Measurements from ENCODE around the gene VSTM2B. TPM values are rescaled to one million over a fixed set of nuclear protein-coding genes. Genes with fewer than 3 reads are reported as not detected.

The VSTM2B gene
- total RNA-seq, 1 experiment from 2014 or later = not detected

GRCh38 chr19:29499261-29499920 is 26.4 kb upstream of the VSTM2B start:
- DNase-seq (ENCODE audit: low read depth, low spot score) = no peak
- no TSS peak for BruUV-seq (replicated peaks)
- intact Hi-C loops (cut with micrococcal nuclease; ENCODE audit: unreplicated experiment) = no loop called here
- ATAC-seq = no peak
- H3K36me3 ChIP-seq (ENCODE audit: control insufficient read depth, insufficient read depth, low read length) = no peaks in the 10 kb centered on the region
- H3K27me3 ChIP-seq (ENCODE audit: control insufficient read depth, insufficient read depth, low read length) = peaks cover 5% of the 10 kb centered on the region; the same call in 1 of the 2 replicates
- TF ChIP-seq CTCF (IDR thresholded peaks at IDR 0.05) (no peak), REST (IDR thresholded peaks at IDR 0.05; ENCODE audit: insufficient read depth in 1 of 2, low read depth in 2 of 2, low read length in 1 of 2) (no peak), SIN3A (IDR thresholded peaks at IDR 0.05; ENCODE audit: borderline replicate concordance, insufficient read depth, low read depth, low read length) (no peak), TCF7L2 (IDR thresholded peaks at IDR 0.05; ENCODE audit: low read depth, low read length) (no peak), POLR2AphosphoS5 (IDR thresholded peaks at IDR 0.05; ENCODE audit: low read depth, low read length) (no peak)
- POLR2A ChIA-PET = no interaction called here
- no peaks in the 10 kb centered on the region for H3K9me3 ChIP-seq (ENCODE audit: control insufficient read depth, insufficient read depth, low read depth, low read length)
- no peak overlapping the region for H3K27ac ChIP-seq (ENCODE audit: low read length)
- in situ Hi-C loops (cut with HindIII; ENCODE audit: low pct_unique_long_range_greater_than_20kb, low sequenced_read_pairs) = no loop called here
- CTCF ChIA-PET = no interaction called here
- no peak overlapping the region for H3K4me3 ChIP-seq (ENCODE audit: low read depth in 2 of 2, low read length in 2 of 2)
- H3K4me1 ChIP-seq (ENCODE audit: control insufficient read depth, insufficient read depth, low read length) = no peaks in the 10 kb centered on the region

- CTCF ChIA-PET = no interaction called here
- no peak for TF ChIP-seq SIN3A (IDR thresholded peaks at IDR 0.05; ENCODE audit: borderline replicate concordance, insufficient read depth, low read depth, low read length)
- no peak for TF ChIP-seq REST (IDR thresholded peaks at IDR 0.05; ENCODE audit: insufficient read depth in 1 of 2, low read depth in 2 of 2, low read length in 1 of 2)
- no peak for TF ChIP-seq CTCF (IDR thresholded peaks at IDR 0.05)
- no peak for TF ChIP-seq POLR2AphosphoS5 (IDR thresholded peaks at IDR 0.05; ENCODE audit: low read depth, low read length)
- no peak for TF ChIP-seq TCF7L2 (IDR thresholded peaks at IDR 0.05; ENCODE audit: low read depth, low read length)
- no TSS peak for BruUV-seq (replicated peaks)
- Histone ChIP-seq H3K27me3 (ENCODE audit: control insufficient read depth, insufficient read depth, low read length) (peaks cover 5% of the 10 kb centered on the region; the same call in 1 of the 2 replicates), H3K4me1 (ENCODE audit: control insufficient read depth, insufficient read depth, low read length) (no peaks in the 10 kb centered on the region), H3K27ac (ENCODE audit: low read length) (no peak overlapping the region), H3K4me3 (ENCODE audit: low read depth in 2 of 2, low read length in 2 of 2) (no peak overlapping the region), H3K9me3 (ENCODE audit: control insufficient read depth, insufficient read depth, low read depth, low read length) (no peaks in the 10 kb centered on the region), H3K36me3 (ENCODE audit: control insufficient read depth, insufficient read depth, low read length) (no peaks in the 10 kb centered on the region)
- in situ Hi-C loops (cut with HindIII; ENCODE audit: low pct_unique_long_range_greater_than_20kb, low sequenced_read_pairs) (no loop called here), intact Hi-C loops (cut with micrococcal nuclease; ENCODE audit: unreplicated experiment) (no loop called here)
- POLR2A ChIA-PET = interaction anchor here (0.6 kb wide), 1 partner anchor 616 kb away, joined by 4 read pairs; no protein-coding TSS in a partner anchor
- DNase-seq (ENCODE audit: low read depth, low spot score) (no peak), ATAC-seq (no peak)
Measured at GRCh38 chr19:29499921-29500590, 25.7 kb upstream of the VSTM2B start.
